Measurements from ENCODE around the gene IGSF8.

- TF ChIP-seq, protein P1, sequence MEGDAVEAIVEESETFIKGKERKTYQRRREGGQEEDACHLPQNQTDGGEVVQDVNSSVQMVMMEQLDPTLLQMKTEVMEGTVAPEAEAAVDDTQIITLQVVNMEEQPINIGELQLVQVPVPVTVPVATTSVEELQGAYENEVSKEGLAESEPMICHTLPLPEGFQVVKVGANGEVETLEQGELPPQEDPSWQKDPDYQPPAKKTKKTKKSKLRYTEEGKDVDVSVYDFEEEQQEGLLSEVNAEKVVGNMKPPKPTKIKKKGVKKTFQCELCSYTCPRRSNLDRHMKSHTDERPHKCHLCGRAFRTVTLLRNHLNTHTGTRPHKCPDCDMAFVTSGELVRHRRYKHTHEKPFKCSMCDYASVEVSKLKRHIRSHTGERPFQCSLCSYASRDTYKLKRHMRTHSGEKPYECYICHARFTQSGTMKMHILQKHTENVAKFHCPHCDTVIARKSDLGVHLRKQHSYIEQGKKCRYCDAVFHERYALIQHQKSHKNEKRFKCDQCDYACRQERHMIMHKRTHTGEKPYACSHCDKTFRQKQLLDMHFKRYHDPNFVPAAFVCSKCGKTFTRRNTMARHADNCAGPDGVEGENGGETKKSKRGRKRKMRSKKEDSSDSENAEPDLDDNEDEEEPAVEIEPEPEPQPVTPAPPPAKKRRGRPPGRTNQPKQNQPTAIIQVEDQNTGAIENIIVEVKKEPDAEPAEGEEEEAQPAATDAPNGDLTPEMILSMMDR (IDR thresholded peaks at IDR 0.05 in 2 of 3, conservative IDR thresholded peaks at IDR 0.05 in 1 of 3; ENCODE audit: borderline replicate concordance in 1 of 3, insufficient read depth in 1 of 3, low read depth in 2 of 3, low read length in 2 of 3), result no peak
- no peak for TF ChIP-seq POLR2AphosphoS5 (IDR thresholded peaks at IDR 0.05; ENCODE audit: low read depth, low read length)
- no peak for TF ChIP-seq MAX (IDR thresholded peaks at IDR 0.05)
- no peak for TF ChIP-seq ZFX (IDR thresholded peaks at IDR 0.05)
- TF ChIP-seq POLR2A (IDR thresholded peaks at IDR 0.05; ENCODE audit: borderline replicate concordance, extremely low read depth, insufficient read depth, insufficient read length), result no peak
- no peak for TF ChIP-seq SRF (IDR thresholded peaks at IDR 0.05; ENCODE audit: low read depth)
- no peak for TF ChIP-seq SIN3A (IDR thresholded peaks at IDR 0.05; ENCODE audit: low read depth)
- TF ChIP-seq RAD21 (IDR thresholded peaks at IDR 0.05; ENCODE audit: low read depth), result no peak
- TF ChIP-seq ELF1 (IDR thresholded peaks at IDR 0.05; ENCODE audit: borderline replicate concordance, low read depth), result no peak
These were observed 36.2 kb downstream of the IGSF8 start for GRCh38 chr1:160062230-160062532.
